Osteoblast (primary cell): ENCODE measurements around the gene DNAJC10. TPM values are rescaled to one million over a fixed set of nuclear protein-coding genes. Genes with fewer than 3 reads are reported as not detected.
A peak's percentile ranks its signal among the peaks of the same experiment; 100 is the strongest.

Source experiments
- DNase-seq: peaks from one replicate; pipeline ENCODE4 v3.0.0; 2011; ENCODE audit warnings: low spot score, mixed read lengths; ENCODE audit not compliant: insufficient read length; ENCODE audit errors: missing footprints
- H2AFZ ChIP-seq: 2 replicates; pipeline ENCODE4 v1.6.0; 2011; ENCODE audit warnings: mild to moderate bottlenecking, low read length
- H3K27ac ChIP-seq: 2 replicates; pipeline ENCODE4 v1.5.1; 2011; ENCODE audit warnings: mild to moderate bottlenecking, low read depth, low read length, moderate library complexity
- H3K27me3 ChIP-seq: 2 replicates; pipeline ENCODE4 v1.6.0; 2012; ENCODE audit warnings: mild to moderate bottlenecking, control low read depth, inconsistent platforms, low read length, moderate library complexity; ENCODE audit not compliant: insufficient read depth
- H3K36me3 ChIP-seq: 2 replicates; pipeline ENCODE4 v1.5.1; 2011; ENCODE audit warnings: mild to moderate bottlenecking, low read length, control low read depth, moderate library complexity; ENCODE audit not compliant: insufficient read depth
- H3K4me1 ChIP-seq: 2 replicates; pipeline ENCODE4 v1.5.1; 2011; ENCODE audit warnings: mild to moderate bottlenecking, low read length, control low read depth, moderate library complexity; ENCODE audit not compliant: insufficient read depth
- H3K4me2 ChIP-seq: 2 replicates; pipeline ENCODE4 v1.6.0; 2011; ENCODE audit warnings: mild to moderate bottlenecking, low read length; ENCODE audit not compliant: insufficient read depth
- H3K4me3 ChIP-seq: fragments of 200-600 bp; sonication (generic); 3 replicates; pipeline ENCODE4 v1.5.1; 2012; ENCODE audit warnings: mild to moderate bottlenecking, low read length, inconsistent platforms; ENCODE audit not compliant: insufficient read depth
- H3K79me2 ChIP-seq: 2 replicates; pipeline ENCODE4 v1.6.0; 2012; ENCODE audit warnings: mild to moderate bottlenecking, low read length, control low read depth, inconsistent platforms; ENCODE audit not compliant: insufficient read depth
- H3K9me3 ChIP-seq: 2 replicates; pipeline ENCODE4 v1.5.1; 2011; ENCODE audit warnings: low read depth, low read length, control low read depth
- H4K20me1 ChIP-seq: 2 replicates; pipeline ENCODE4 v1.6.0; 2012; ENCODE audit warnings: mild to moderate bottlenecking, low read length, control low read depth; ENCODE audit not compliant: insufficient read depth
- total RNA-seq: library from RNA; depleted of rRNA; stranded (reverse); fragments of >200 nt; gene quantifications from 2 replicates; pipeline ENCODE4 v1.2.3, GENCODE V29; 2012
- TF ChIP-seq, protein P1 (sequence below): IDR thresholded peaks from 2 replicates; pipeline ENCODE4 v1.5.1; 2011; ENCODE audit warnings: mild to moderate bottlenecking, low read depth, low read length, moderate library complexity; ENCODE audit errors: extremely low read depth

The DNAJC10 gene
- total RNA-seq, 1 donor = 112 TPM

DNA sequence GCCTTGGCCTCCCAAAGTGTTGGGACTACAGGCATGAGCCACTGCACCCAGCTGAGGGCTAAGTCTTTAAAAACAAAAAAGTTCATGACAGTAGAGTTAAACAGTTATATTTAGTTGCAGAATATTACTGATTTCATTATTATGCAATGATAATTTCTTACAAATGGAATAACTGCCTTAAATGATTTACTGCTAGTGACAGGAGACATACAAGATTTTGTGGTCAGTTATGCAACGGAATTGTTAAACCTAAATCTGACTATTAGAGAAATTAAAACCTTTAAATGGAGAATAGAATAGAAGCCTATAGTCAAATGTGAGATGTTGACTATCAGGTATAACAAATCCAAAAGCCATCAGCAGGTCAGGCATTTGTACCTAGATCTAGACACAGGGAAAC, 10.3 kb upstream of the DNAJC10 start:
- Histone ChIP-seq H4K20me1 (no peaks in the 10 kb centered on the region), H3K27me3 (peaks cover 2% of the 10 kb centered on the region), H3K4me3 (no peak overlapping the region), H3K4me1 (no peaks in the 10 kb centered on the region), H3K27ac (no peak overlapping the region), H3K79me2 (no peaks in the 10 kb centered on the region), H3K4me2 (no peak overlapping the region), H2AFZ (no peak overlapping the region), H3K36me3 (no peaks in the 10 kb centered on the region), H3K9me3 (no peaks in the 10 kb centered on the region)
- TF ChIP-seq, protein P1, sequence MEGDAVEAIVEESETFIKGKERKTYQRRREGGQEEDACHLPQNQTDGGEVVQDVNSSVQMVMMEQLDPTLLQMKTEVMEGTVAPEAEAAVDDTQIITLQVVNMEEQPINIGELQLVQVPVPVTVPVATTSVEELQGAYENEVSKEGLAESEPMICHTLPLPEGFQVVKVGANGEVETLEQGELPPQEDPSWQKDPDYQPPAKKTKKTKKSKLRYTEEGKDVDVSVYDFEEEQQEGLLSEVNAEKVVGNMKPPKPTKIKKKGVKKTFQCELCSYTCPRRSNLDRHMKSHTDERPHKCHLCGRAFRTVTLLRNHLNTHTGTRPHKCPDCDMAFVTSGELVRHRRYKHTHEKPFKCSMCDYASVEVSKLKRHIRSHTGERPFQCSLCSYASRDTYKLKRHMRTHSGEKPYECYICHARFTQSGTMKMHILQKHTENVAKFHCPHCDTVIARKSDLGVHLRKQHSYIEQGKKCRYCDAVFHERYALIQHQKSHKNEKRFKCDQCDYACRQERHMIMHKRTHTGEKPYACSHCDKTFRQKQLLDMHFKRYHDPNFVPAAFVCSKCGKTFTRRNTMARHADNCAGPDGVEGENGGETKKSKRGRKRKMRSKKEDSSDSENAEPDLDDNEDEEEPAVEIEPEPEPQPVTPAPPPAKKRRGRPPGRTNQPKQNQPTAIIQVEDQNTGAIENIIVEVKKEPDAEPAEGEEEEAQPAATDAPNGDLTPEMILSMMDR = no peak
- DNase-seq = no peak

DNA sequence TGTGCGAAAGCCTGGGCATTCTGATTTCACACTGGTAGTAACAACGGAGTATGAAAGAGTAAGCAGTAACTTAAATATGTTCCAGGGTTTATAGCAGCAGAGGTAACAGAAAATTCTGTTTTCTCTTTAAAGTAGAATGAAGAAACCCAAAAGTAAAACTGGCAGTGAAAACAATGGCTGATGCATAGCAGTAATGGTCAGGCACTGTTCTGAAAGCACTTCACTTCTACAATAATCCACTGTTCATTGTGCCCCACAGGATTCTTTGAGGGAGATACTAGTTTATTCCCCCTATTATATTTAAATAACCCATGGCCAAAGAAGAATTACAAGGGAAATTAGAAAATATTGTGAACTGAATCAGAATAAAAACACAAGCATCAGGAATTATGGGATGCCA, 9.3 kb upstream of the DNAJC10 start:
- Histone ChIP-seq H3K27me3 (peaks cover 2% of the 10 kb centered on the region), H3K4me1 (no peaks in the 10 kb centered on the region), H3K27ac (no peak overlapping the region), H3K79me2 (no peaks in the 10 kb centered on the region), H3K4me3 (no peak overlapping the region), H2AFZ (no peak overlapping the region), H3K4me2 (no peak overlapping the region), H4K20me1 (no peaks in the 10 kb centered on the region), H3K36me3 (no peaks in the 10 kb centered on the region), H3K9me3 (no peaks in the 10 kb centered on the region)
- TF ChIP-seq, protein P1 = no peak
- no peak for DNase-seq

DNA sequence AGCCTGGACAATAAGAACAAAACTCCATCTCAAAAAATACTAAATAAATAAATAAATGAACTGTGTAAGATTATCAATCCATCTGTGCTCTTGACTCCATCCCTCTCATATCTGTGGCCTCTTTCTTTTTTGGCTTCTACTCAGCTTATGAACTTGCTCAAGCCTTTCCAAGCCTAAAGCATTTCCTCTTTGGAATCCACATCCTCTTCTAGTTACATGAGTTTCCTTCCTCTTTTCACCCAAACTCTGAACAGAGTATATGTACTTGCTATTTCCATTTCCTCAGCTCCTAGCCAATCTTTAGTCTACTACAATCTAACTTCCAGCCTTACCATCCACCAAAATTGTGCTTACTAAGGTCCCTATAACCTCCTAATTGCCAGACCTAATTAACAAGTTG, 2.5 kb upstream of the DNAJC10 start:
- no peak overlapping the region for H3K4me2 ChIP-seq
- TF ChIP-seq, protein P1 = no peak
- peaks cover 14% of the 10 kb centered on the region for H3K4me1 ChIP-seq
- H4K20me1 ChIP-seq = no peaks in the 10 kb centered on the region
- peaks cover 1% of the 10 kb centered on the region for H3K27me3 ChIP-seq
- no peaks in the 10 kb centered on the region for H3K9me3 ChIP-seq
- peaks cover 20% of the 10 kb centered on the region for H3K79me2 ChIP-seq
- H2AFZ ChIP-seq = peak overlapping the region; percentile 14
- H3K4me3 ChIP-seq = no peak overlapping the region
- no peak overlapping the region for H3K27ac ChIP-seq
- H3K36me3 ChIP-seq = no peaks in the 10 kb centered on the region
- DNase-seq = no peak

DNA sequence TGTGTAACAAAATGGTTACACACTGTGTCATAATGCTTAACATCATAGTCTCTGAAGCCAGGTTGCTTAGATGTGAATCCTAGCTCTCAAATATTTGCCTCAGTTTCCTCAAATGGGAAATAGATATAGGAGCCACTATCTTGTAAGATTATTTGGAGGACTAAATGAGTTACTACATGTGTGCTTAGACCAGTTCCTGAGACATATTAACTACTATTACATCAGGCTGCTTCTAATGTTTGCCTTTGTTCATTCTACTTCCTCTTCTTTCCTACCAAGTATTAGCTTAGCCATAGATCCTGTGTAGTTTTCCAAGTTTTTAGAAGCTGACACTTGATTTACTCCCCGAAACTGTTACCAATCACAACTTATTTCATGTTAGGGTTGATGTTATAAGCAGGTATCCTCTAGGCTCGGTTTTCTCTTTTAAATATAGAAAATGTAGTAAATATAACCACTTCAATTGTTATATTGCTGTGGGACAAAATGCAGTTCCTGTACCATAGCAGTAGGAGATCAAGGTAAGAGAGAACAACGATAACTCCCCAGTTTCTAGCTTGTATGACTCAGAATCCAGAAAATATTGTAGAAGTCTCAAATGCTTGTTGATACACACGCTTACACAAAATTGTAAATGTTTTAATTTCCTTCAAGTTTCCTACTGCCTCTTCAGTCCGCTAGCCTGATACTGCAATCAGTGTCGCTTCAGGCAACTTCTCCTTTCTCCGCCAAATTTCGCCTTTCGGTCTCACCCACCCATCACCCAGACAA, 751 bp upstream of the DNAJC10 start:
- TF ChIP-seq, protein P1 = no peak
- Histone ChIP-seq H3K36me3 (peaks cover 13% of the 10 kb centered on the region), H3K4me3 (peak overlapping the region; percentile 96), H3K27ac (peak overlapping the region; percentile 72), H4K20me1 (no peaks in the 10 kb centered on the region), H3K9me3 (no peaks in the 10 kb centered on the region), H2AFZ (peak overlapping the region; percentile 83), H3K4me1 (peaks cover 14% of the 10 kb centered on the region), H3K4me2 (peak overlapping the region; percentile 90), H3K27me3 (no peaks in the 10 kb centered on the region), H3K79me2 (peaks cover 20% of the 10 kb centered on the region)
- peak; percentile 84 for DNase-seq
